Ecto neural progenitor cell (in vitro differentiated cells): ENCODE data around the gene NDUFAF8.
A peak's percentile ranks its signal among the peaks of the same experiment; 100 is the strongest.

Experiments used
- DNase-seq: peaks from one replicate; pipeline ENCODE4 v3.0.0-alpha.2; 2018; ENCODE audit warnings: low spot score

The NDUFAF8 gene

DNA sequence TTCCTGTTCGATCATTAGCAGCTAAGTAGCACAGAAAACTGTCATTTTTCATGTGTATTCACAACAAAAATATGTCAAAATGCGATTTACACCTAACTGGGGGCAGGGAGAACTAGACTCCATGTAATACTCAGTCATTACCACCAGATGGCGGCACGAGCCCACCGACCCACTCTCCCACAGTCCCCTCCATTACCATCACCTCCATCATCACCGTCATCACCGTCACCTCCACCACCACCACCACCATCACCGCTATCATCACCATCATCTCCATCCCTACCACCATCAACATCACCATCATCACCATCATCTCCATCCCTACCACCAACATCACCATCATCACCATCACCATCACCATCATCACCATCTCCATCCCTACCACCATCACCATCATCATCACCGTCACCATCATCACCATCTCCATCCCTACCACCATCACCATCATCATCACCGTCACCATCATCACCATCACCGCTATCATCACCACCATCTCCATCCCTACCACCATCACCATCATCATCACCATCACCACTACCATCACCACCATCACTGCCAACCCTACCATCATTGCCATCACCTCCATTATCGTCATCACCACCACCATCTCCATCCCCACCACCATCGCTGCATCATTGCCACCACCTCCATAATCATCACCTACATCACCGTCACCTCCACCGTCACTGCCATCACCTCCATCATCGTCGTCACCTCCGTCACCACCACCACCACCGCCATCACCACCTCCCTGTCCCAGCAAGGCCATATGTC lies 14.4 kb downstream of the NDUFAF8 start:
- DNase-seq = peak; percentile 77

- peak; percentile 77 for DNase-seq
These were observed 16.0 kb downstream of the NDUFAF8 start for GRCh38 chr17:81254955-81255717.

DNA sequence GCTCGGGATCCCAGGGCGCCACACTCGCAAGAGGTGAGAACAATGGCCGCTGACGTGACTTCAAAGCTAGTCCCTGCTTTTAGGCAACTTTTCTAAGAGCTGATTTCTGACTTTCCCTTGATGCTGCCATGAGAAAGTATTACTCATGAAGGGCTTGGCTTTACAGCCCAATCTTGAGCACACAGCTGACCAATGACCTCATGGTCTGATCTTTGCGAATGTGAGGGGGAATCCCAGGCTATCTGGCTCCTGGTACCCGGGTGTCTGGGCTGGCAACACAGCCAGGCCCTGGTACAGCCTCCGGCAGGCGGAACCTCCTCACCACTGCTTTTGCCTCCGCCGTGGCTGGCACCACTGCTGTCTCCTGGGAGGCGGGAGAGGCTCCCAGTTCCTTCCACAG lies 17.5 kb downstream of the NDUFAF8 start:
- DNase-seq = no peak

DNA sequence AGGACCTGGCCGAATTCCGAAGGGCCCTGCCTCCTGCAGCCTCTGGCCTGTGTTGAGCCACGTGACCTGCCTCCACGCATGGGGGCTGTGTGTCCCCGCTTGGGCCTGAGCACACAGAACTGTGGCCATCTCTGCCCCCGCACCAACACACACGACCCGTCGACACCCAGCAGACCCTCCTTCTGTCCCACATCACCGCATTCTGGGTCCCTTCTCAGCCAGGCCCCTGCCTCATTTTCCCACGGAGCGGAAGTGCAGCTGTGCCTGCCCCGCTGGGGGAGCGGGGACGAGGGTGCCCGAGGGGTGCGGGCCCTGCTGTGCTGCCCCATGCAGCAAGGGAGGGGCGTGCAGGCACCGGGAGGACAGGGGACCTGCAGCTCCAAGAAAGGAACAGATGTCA lies 18.4 kb downstream of the NDUFAF8 start:
- no peak for DNase-seq

- no peak for DNase-seq
These were observed 19.2 kb downstream of the NDUFAF8 start for GRCh38 chr17:81258292-81258691.

DNA sequence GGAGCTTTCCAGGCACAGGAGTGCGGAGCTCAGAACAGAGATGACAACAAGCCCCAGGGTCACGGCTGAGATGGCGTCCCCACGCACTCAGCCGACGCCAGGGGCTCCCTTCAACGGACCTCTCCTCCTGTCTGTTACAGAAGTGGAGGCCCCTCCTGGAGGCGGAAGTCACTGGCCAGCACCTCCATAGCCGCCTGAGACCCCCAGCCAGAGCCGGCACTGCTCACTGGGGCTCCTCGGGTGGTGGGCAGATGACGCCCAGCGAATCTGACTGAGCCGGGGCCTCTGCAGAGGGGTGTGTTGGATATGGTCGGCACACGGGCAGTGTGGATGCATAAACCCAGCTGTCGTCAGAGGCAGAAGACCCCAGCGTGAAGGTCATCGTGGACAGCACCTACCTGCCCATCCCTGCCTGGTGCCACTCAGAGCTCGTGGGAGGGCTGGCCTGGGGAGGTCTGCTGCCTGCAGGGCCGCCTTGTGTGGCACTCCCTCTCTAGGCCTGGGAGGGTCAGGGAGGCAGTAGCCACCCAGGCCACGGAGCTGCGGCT lies 20.0 kb downstream of the NDUFAF8 start:
- no peak for DNase-seq

DNA sequence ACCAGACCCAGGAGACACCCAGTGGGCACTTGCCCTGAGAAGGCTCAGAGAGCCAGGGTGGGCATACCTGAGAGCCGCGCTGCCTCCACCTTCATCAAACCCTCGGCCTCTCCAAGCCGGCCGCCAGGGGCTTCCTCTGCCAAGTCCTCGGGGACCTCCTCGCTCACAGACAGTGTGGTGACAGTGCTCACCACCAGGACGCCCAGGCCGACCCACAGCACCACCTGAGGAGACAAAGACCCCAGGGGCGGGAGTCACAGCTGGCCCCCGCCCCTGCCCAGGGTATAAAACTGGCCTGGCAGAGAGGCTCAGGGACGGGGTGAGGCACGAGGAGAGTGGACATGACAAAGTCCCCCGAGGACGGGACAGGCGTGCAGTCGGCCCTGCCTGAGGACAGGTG lies 21.1 kb downstream of the NDUFAF8 start:
- DNase-seq = no peak

GRCh38 chr17:81260641-81261040 lies 21.5 kb downstream of the NDUFAF8 start:
- DNase-seq = no peak

DNA sequence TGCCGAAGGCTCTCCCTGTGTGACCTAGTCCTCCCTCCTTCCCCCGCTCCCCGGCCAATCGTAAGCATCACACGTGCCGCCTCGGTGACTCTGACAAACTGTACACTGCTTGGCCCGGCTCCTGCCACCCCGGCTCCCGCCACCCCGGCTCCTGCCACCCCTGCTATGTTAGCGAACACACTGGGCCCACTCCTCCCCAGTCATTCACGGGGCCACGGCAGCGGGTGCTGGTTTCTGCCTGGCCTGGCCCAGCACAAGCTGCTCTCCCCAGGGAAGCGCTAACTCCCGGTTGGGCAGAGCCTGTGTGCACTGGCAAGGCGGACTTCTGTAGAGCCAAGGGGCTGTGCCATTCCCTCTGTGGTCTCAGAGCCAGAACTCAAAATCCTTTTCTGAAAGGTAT lies 22.0 kb downstream of the NDUFAF8 start:
- no peak for DNase-seq

- no peak for DNase-seq
These were observed 22.6 kb downstream of the NDUFAF8 start for GRCh38 chr17:81261582-81262336.

- no peak for DNase-seq
These were observed 24.5 kb downstream of the NDUFAF8 start for GRCh38 chr17:81263371-81264181.

DNA sequence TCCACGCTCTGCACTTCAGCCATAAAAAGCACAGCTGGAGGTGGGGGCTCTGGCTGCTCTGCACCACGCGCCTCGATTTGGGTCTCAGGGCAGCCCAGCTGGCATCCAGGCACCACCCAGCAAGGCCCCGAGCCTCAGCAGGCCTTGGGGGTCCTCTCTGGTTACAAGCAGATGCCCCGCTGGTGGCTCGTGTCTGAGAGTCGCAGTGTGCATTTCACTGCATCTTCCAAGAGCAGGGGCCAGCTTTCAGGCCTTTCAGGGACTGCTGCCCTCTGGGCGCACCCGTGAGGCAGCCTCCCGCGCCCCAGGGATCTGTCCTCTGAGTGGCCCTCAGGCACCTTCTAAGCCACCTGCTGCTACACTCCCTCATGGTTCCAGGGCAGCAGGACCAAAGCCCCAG lies 25.5 kb downstream of the NDUFAF8 start:
- no peak for DNase-seq

DNA sequence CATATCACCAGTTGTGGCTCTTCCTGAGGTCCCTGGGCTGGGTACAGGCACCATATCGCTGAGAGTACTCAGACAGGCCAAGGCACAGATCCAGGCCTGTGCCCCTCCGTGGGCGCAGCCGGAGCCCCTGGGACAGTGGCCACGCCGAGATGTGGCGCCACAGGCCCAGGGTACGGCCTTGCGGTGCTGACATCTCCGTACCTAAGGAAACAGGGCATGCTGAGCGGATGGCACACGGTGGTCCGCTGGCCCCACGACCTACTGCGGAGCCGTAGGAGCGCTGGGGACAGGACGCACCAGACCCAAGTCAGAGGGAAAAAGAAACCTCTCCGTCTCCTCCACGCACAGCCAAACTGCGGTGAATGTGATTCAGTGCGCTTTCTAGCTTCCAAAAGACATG lies 26.5 kb downstream of the NDUFAF8 start:
- no peak for DNase-seq

GRCh38 chr17:81267390-81268067 lies 28.4 kb downstream of the NDUFAF8 start:
- DNase-seq = no peak

GRCh38 chr17:81270279-81270678 lies 31.2 kb downstream of the NDUFAF8 start:
- DNase-seq = no peak

DNA sequence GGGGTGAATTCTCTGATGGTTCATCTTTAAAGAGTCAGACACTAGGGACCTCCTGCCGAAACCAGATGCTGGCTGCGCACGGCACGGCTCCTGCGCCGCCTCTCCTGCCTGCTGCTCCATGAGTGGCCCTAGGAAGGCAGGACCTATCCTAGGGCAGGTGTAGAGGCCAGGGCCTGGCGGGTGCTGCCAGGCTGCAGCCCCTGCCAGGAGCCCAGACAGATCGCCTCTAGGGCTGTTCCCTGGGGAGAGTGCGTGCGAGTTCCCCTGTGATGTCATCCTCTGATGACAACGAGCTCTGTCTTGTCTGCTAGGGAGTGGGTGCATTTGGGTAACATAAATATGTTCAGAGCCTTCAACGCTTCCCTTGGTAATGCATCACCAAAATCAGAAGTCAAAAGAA lies 32.1 kb downstream of the NDUFAF8 start:
- no peak for DNase-seq

DNA sequence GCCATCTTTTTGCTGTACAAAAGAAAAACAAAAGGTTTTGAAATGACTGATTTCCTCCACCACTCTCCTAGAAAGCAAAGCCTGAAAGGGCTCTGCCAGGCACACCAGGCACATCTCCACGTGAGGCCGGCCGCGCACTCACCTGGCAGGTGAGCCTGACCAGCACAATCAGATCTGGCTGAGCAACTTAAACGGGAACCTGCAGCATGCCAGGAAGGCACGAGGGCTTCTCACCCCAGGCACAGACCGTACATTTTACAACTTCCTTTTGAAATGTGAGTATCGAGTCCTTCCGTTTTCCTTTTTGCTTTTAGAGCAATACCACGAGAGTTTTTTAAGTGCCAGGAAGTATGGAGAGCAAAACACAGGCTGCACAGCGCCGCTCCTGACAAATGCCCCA lies 33.5 kb downstream of the NDUFAF8 start:
- DNase-seq = no peak

DNA sequence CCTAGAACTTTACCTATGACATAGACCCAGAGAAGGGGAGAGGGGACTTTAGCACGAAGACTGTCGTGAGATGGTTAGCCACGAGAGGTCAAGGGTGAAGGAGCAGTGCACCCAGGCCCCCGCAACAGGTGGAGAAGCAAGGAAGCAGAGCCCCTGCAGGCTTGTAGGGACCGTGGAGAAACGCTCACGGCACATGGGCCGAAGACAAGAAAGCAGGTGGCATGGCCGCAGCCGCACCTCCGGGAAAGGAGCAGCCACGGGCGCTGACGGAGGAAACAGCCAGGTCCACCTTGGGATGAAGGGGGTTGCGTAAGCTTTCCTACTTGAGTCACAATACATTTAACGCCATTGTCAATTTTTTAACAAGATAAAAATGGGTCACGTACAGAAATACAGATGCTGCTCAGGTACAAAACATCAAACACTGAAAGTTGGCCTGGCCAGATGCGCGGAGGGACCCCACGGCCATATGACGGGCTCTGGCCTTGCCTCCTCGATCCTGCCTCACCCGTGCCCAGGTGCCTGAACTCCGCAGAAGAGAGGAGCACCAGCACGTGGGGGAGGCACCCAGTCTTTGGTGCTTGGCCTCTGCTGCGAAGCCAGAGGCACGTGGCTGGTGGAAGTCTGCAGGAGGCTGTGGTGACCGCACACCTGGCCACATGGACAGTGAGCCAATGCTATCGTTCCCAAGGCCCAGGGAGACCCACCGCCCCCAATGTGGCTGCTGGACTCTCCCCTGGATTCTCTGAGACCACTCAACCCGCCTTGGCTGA lies 34.8 kb downstream of the NDUFAF8 start:
- no peak for DNase-seq

GRCh38 chr17:81274471-81274855 lies 35.3 kb downstream of the NDUFAF8 start:
- no peak for DNase-seq

DNA sequence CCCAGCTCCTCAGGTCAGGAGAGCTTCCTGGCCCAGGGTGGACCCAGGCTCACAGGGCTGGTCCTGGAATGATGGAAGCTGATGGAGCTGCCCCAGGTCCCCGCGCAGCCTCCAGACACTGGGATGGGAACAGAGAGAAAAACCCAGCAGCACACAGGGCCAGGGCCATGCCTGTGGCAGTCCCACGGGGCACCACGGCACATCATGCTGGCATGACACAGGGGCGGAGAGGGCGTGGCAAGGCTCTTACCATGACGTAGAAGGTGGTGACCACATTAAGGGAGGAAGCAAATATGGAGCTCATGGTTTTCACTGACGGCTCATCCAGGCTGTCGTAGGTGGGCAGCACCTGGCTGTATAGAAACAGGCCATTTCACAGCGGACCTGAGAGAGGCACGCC lies 37.7 kb downstream of the NDUFAF8 start:
- no peak for DNase-seq
